Measurements from ENCODE around the gene HOXD9. TPM values are rescaled to one million over a fixed set of nuclear protein-coding genes. Genes with fewer than 3 reads are reported as not detected.

Gene HOXD9
- total and polyA plus RNA-seq, 10 donors = 1.1 to 4.0 (median 2.6) TPM

DNA sequence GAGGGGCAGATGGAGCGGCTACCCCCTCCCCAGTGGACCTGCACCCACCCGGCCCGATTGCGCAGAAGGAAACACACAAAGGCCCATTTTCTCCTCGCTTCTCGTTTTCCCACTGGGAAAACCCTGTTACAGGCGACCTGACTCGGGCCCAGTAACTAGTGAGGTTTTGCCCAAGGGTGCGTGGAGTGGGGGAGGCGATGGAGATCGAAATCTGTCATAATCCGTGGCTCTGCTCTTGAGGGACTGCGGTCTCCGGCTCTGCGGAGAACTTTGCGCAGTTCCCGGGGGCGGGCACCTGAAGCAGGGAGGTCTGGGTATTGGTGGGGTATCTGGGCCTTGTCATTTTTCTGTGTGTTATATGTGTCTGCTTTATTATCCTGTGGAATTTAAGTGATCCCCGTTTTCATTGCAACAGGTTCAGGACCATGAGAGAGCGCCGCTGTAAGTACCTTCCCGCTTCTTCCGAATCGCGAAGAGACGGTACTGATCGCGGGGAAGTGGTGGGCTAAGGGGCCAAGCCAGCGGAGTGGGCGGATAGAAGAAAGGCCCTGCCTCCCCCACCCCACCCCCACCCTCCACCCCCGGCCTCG is 24.8 kb downstream of the HOXD9 start:
- H3K4me3 ChIP-seq = no peak overlapping the region
- peaks cover 0 to 100% (median 59%) of the 10 kb centered on the region in 7 donors for H3K27me3 ChIP-seq (replicated peaks in 1 of 7)
- intact Hi-C loops (cut with DNase I; ENCODE audit: low total_unique reads) = no loop called here
- no peaks in the 10 kb centered on the region for H3K9me3 ChIP-seq
- 24 to 45% (median 34%) methylated on average over 28 to 32 of the region's 32 CpGs for WGBS, 5 donors
- peaks cover 0 to 19% (median 4%) of the 10 kb centered on the region in 6 donors for H3K4me1 ChIP-seq
- peak; percentile 41 for DNase-seq
- TF ChIP-seq POLR2A (IDR thresholded peaks at IDR 0.05) = no peak
- TF ChIP-seq, protein P1, sequence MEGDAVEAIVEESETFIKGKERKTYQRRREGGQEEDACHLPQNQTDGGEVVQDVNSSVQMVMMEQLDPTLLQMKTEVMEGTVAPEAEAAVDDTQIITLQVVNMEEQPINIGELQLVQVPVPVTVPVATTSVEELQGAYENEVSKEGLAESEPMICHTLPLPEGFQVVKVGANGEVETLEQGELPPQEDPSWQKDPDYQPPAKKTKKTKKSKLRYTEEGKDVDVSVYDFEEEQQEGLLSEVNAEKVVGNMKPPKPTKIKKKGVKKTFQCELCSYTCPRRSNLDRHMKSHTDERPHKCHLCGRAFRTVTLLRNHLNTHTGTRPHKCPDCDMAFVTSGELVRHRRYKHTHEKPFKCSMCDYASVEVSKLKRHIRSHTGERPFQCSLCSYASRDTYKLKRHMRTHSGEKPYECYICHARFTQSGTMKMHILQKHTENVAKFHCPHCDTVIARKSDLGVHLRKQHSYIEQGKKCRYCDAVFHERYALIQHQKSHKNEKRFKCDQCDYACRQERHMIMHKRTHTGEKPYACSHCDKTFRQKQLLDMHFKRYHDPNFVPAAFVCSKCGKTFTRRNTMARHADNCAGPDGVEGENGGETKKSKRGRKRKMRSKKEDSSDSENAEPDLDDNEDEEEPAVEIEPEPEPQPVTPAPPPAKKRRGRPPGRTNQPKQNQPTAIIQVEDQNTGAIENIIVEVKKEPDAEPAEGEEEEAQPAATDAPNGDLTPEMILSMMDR (IDR thresholded peaks at IDR 0.05 in 8 of 11, conservative IDR thresholded peaks at IDR 0.05 in 3 of 11) = no peak
- TF ChIP-seq POLR2AphosphoS5 (IDR thresholded peaks at IDR 0.05) = no peak
- no peak overlapping the region for H3K27ac ChIP-seq
- no peaks in the 10 kb centered on the region for H3K36me3 ChIP-seq

DNA sequence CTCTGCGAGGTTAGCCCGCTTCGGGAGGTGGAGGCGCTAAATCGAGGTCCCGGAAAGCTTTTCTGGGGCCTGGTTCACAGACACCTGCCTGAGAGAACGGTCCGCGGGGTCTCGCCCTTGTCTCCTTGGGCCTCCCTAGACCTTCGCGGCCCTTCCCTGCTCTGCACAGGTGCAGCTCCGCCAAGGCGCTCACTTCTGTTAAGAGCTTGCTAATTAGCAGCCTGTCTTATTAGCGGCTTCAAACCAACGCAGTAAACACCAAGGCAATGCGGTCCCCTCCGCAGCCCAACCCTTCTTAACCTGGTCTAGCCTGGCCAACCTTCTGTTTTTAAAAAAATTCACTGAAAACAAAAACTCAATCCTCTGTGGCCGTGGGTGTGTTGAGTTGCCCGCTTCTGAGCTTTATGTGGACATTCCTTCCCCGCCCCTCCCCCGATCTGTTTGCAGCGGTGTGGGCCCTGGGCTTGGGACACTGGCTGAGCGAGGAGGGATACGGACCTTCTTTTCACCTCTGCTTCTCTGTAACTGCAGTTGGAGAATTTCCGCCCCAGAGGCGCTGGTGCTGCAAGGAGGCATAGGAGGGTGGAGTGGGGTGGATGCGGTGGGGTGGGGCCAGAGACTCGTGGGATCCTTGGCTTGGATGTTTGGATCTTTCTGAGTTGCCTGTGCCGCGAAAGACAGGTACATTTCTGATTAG is 25.4 kb downstream of the HOXD9 start:
- WGBS, 5 donors = 23 to 37% (median 30%) methylated on average over 24 to 31 of the region's 31 CpGs
- DNase-seq = no peak
- TF ChIP-seq POLR2AphosphoS5 (IDR thresholded peaks at IDR 0.05) = no peak
- TF ChIP-seq, protein P1 (IDR thresholded peaks at IDR 0.05 in 8 of 11, conservative IDR thresholded peaks at IDR 0.05 in 3 of 11) = no peak
- TF ChIP-seq POLR2A (IDR thresholded peaks at IDR 0.05) = no peak
- Histone ChIP-seq H3K4me1 (peaks cover 0 to 25% (median 7%) of the 10 kb centered on the region in 6 donors), H3K4me3 (no peak overlapping the region), H3K9me3 (no peaks in the 10 kb centered on the region), H3K27ac (no peak overlapping the region), H3K36me3 (no peaks in the 10 kb centered on the region), H3K27me3 (replicated peaks in 1 of 7) (peaks cover 0 to 100% (median 65%) of the 10 kb centered on the region in 7 donors)
- intact Hi-C loops (cut with DNase I; ENCODE audit: low total_unique reads) = no loop called here

DNA sequence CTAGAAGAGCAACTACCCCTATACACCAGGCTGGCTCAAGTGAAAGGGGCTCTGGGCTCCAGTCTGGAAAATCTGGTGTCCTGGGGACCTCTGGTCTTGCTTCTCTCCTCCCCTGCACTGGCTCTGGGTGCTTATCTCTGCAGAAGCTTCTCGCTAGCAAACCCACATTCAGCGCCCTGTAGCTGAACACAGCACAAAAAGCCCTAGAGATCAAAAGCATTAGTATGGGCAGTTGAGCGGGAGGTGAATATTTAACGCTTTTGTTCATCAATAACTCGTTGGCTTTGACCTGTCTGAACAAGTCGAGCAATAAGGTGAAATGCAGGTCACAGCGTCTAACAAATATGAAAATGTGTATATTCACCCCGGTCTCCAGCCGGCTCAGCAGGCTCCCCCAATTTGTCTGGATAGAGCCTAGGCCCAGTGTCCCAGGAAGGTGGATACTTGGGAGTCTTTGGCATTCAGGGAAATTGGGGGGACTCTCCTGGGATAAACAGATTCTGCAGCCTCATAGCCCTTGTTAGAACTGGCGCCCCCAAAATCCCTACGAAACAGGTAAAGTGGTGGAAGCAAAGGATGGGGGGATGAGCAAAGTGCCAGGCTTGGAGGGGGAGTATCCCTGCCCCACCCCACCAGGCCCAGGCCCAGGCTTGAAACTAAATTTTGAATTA is 26.4 kb downstream of the HOXD9 start:
- no peak overlapping the region for H3K27ac ChIP-seq
- TF ChIP-seq, protein P1 (IDR thresholded peaks at IDR 0.05 in 8 of 11, conservative IDR thresholded peaks at IDR 0.05 in 3 of 11) = no peak
- TF ChIP-seq POLR2AphosphoS5 (IDR thresholded peaks at IDR 0.05) (no peak), POLR2A (IDR thresholded peaks at IDR 0.05) (no peak)
- no peak overlapping the region for H3K4me3 ChIP-seq
- intact Hi-C loops (cut with DNase I; ENCODE audit: low total_unique reads) = no loop called here
- DNase-seq = no peak
- H3K9me3 ChIP-seq = no peaks in the 10 kb centered on the region
- 41 to 57% (median 49%) methylated on average over 11 of the region's 11 CpGs for WGBS, 5 donors
- peaks cover 0 to 100% (median 64%) of the 10 kb centered on the region in 7 donors for H3K27me3 ChIP-seq (replicated peaks in 1 of 7)
- no peaks in the 10 kb centered on the region for H3K36me3 ChIP-seq
- peaks cover 0 to 25% (median 7%) of the 10 kb centered on the region in 6 donors for H3K4me1 ChIP-seq

DNA sequence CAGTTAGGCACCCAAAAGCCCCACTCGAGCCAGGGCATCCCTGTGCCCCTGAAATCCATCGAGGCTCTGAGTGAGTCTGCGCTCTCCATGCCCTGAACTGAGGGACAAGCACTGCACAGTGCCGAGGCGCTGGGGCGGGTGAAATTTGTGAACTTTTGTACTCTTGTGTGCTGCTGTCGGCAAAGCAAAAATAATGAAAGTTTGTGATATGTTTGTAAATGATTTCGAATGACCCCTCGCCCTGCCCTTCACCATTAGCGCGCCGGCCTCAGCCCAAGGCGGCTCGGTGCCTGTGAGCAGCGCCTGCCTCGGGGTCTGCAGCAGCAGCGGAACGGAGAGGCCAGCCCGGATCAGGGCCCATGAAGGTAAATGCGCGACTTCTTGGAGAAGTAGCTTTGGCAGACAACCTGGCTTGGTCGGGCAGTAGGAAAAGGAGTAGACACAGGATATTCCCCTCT is 27.0 kb downstream of the HOXD9 start:
- Histone ChIP-seq H3K4me3 (no peak overlapping the region), H3K27me3 (replicated peaks in 1 of 7) (peaks cover 0 to 100% (median 70%) of the 10 kb centered on the region in 7 donors), H3K36me3 (no peaks in the 10 kb centered on the region), H3K27ac (no peak overlapping the region), H3K9me3 (no peaks in the 10 kb centered on the region), H3K4me1 (peaks cover 0 to 25% (median 7%) of the 10 kb centered on the region in 6 donors)
- no peak for TF ChIP-seq POLR2AphosphoS5 (IDR thresholded peaks at IDR 0.05)
- TF ChIP-seq POLR2A (IDR thresholded peaks at IDR 0.05) = no peak
- TF ChIP-seq, protein P1 (IDR thresholded peaks at IDR 0.05 in 8 of 11, conservative IDR thresholded peaks at IDR 0.05 in 3 of 11) = no peak
- WGBS, 5 donors = 30 to 43% (median 33%) methylated on average over 20 to 22 of the region's 22 CpGs
- intact Hi-C loops (cut with DNase I; ENCODE audit: low total_unique reads) = no loop called here
- DNase-seq = no peak

All from spleen (tissue), 11 donors.